Lower leg skin (tissue), 4 donors: ENCODE data around the gene CTNNA2. TPM values are rescaled to one million over a fixed set of nuclear protein-coding genes. Genes with fewer than 3 reads are reported as not detected.

ENCODE experiments used
- DNase-seq, 2 donors: peaks; one replicate each; pipeline ENCODE4 v3.0.0-alpha.2; 2019; ENCODE audit warnings: low spot score in 2 of 2
- H3K4me3 ChIP-seq: fragments of 200-600 bp; sonication (generic); 2 replicates; pipeline ENCODE4 v1.5.1; 2017; ENCODE audit warnings: mild to moderate bottlenecking, low read depth; ENCODE audit not compliant: poor library complexity, severe bottlenecking
- CTCF ChIP-seq, 3 donors: fragments of 450-650 bp; IDR thresholded peaks; one replicate each; pipeline ENCODE4 v1.5.1; 2016; ENCODE audit warnings: antibody characterized with exemption in 3 of 3, mild to moderate bottlenecking in 3 of 3, moderate library complexity in 2 of 3
- POLR2A ChIP-seq, 2 donors: fragments of 450-650 bp; IDR thresholded peaks; one replicate each; pipeline ENCODE4 v1.6.1; 2016 to 2017; ENCODE audit warnings: antibody characterized with exemption in 2 of 2, mild to moderate bottlenecking in 1 of 2, moderate library complexity in 1 of 2
- WGBS, 2 donors: methylation state at CpG; one replicate each; pipeline ENCODE4 v1.1.5; 2018; 5-methylcytosine and 5-hydroxymethylcytosine counted together
- intact Hi-C: fragments of 100-400 bp; cut with DNase I; formaldehyde crosslinking; loops from one replicate; pipeline ENCODE4 v1.15.0; 2023; ENCODE audit warnings: low total_unique reads
- total RNA-seq, 4 donors: library from RNA; depleted of rRNA; stranded (reverse); fragments of >200 nt; gene quantifications; one replicate each; pipeline ENCODE4 v1.1.0, GENCODE V29; 2016

Gene CTNNA2
- total RNA-seq, 4 donors from 2014 or later: not detected

GRCh38 chr2:80258341-80258740 lies 745.5 kb downstream of the CTNNA2 start:
- WGBS, 2 donors: 63 to 73% methylated on average over 5 of the region's 5 CpGs
- DNase-seq: no peak
- no peak overlapping the region for H3K4me3 ChIP-seq
- intact Hi-C loops: no loop called here
- TF ChIP-seq POLR2A (IDR thresholded peaks at IDR 0.05) (no peak), CTCF (IDR thresholded peaks at IDR 0.05) (no peak)

- no peak for DNase-seq
- no peak overlapping the region for H3K4me3 ChIP-seq
- 85% methylated on average over 5 of the region's 5 CpGs for WGBS, 2 donors
- TF ChIP-seq CTCF (IDR thresholded peaks at IDR 0.05): no peak
- intact Hi-C loops: no loop called here
Measured at GRCh38 chr2:80258793-80259192, 745.9 kb downstream of the CTNNA2 start.

- no peak overlapping the region for H3K4me3 ChIP-seq
- WGBS, 2 donors: 76% methylated on average over 3 of the region's 3 CpGs
- no peak for DNase-seq
- intact Hi-C loops: no loop called here
- TF ChIP-seq POLR2A (IDR thresholded peaks at IDR 0.05) (no peak), CTCF (IDR thresholded peaks at IDR 0.05) (no peak)
Measured at GRCh38 chr2:80259292-80259691, 746.4 kb downstream of the CTNNA2 start.

GRCh38 chr2:80266231-80266630 lies 753.4 kb downstream of the CTNNA2 start:
- no peak for TF ChIP-seq CTCF (IDR thresholded peaks at IDR 0.05)
- TF ChIP-seq POLR2A (IDR thresholded peaks at IDR 0.05): no peak
- intact Hi-C loops: no loop called here
- H3K4me3 ChIP-seq: no peak overlapping the region
- 80 to 81% methylated on average over 6 of the region's 6 CpGs for WGBS, 2 donors
- DNase-seq: no peak

- intact Hi-C loops: no loop called here
- TF ChIP-seq CTCF (IDR thresholded peaks at IDR 0.05) (no peak), POLR2A (IDR thresholded peaks at IDR 0.05) (no peak)
- WGBS, 2 donors: 48 to 56% methylated on average over 5 of the region's 5 CpGs
- no peak for DNase-seq
- H3K4me3 ChIP-seq: no peak overlapping the region
Measured at GRCh38 chr2:80269806-80270205, 757.0 kb downstream of the CTNNA2 start.

- no peak for DNase-seq
- intact Hi-C loops: no loop called here
- WGBS, 2 donors: 85 to 96% methylated on average over 2 of the region's 2 CpGs
- TF ChIP-seq POLR2A (IDR thresholded peaks at IDR 0.05) (no peak), CTCF (IDR thresholded peaks at IDR 0.05) (no peak)
- no peak overlapping the region for H3K4me3 ChIP-seq
Measured at GRCh38 chr2:80280598-80280997, 767.7 kb downstream of the CTNNA2 start.
